HG02759 (cell line): ENCODE measurements around the gene RET.

Experiments
- ATAC-seq: cut with Tn5 transposase; IDR thresholded peaks from one replicate; pipeline ENCODE4 v1.9.1; 2021; ENCODE audit warnings: mild to moderate bottlenecking, moderate library complexity; ENCODE audit not compliant: unreplicated experiment

The RET gene

GRCh38 chr10:43076876-43077420, at the start of gene RET:
TSS of gene RET (plus strand) at chr10:43077069. CDS start at chr10:43077259, 190 bp downstream.
- ATAC-seq = no peak

GRCh38 chr10:43027331-43027955, 49.4 kb upstream of the RET start:
- ATAC-seq = no peak

GRCh38 chr10:43028143-43028542, 48.7 kb upstream of the RET start:
- no peak for ATAC-seq

- ATAC-seq = no peak
These were observed 47.8 kb upstream of the RET start for GRCh38 chr10:43029043-43029442.

GRCh38 chr10:43032613-43033012, 44.3 kb upstream of the RET start:
- ATAC-seq = no peak

GRCh38 chr10:43035800-43036199, 41.1 kb upstream of the RET start:
- ATAC-seq = no peak

- ATAC-seq = no peak
These were observed 40.1 kb upstream of the RET start for GRCh38 chr10:43036481-43037428.

- ATAC-seq = no peak
These were observed 39.4 kb upstream of the RET start for GRCh38 chr10:43037440-43037839.

GRCh38 chr10:43037942-43038782, 38.7 kb upstream of the RET start:
- ATAC-seq = no peak

- no peak for ATAC-seq
These were observed 37.9 kb upstream of the RET start for GRCh38 chr10:43038783-43039623.

GRCh38 chr10:43039624-43040481, 37.0 kb upstream of the RET start:
- ATAC-seq = no peak

GRCh38 chr10:43040482-43041256, 36.2 kb upstream of the RET start:
- ATAC-seq = no peak

- ATAC-seq = no peak
These were observed 35.2 kb upstream of the RET start for GRCh38 chr10:43041422-43042342.

- ATAC-seq = no peak
These were observed 34.1 kb upstream of the RET start for GRCh38 chr10:43042503-43043341.

GRCh38 chr10:43043342-43043772, 33.5 kb upstream of the RET start:
- ATAC-seq = no peak

- ATAC-seq = no peak
These were observed 33.0 kb upstream of the RET start for GRCh38 chr10:43043773-43044447.
